GM04503 (cell line): ENCODE data around the gene TAF11L14.

Experiments
- DNase-seq: peaks from one replicate; pipeline ENCODE4 v3.0.0-alpha.2; 2012; ENCODE audit warnings: low read depth

The TAF11L14 gene

DNA sequence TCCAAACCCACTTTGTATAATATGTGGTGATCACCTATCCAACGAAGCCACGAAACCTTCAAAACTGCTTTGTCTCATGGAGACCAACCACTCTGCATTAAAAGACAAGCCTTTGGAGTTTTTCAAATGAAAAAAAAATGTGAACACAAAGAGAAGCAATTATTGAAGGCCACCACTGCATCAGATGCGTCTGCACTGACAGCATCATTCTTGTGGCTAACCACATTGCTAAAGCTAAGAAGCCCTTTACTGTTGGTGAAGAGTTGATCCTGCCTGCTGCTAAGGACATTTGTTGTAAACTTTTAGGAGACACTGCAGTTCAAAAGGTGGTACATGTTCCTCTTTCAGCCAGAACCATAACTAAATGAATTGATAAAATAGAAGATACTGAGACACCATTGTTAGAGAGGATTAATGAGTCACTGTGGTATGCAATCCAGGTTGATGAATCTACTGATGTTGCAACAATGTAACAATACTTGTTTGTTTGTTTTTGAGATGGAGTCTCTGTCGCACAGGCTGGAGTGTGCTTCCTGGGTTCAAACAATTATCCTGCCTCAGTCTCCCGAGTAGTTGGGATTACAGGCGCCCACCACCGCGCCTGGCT is 45.4 kb downstream of the TAF11L14 start:
- no peak for DNase-seq

DNA sequence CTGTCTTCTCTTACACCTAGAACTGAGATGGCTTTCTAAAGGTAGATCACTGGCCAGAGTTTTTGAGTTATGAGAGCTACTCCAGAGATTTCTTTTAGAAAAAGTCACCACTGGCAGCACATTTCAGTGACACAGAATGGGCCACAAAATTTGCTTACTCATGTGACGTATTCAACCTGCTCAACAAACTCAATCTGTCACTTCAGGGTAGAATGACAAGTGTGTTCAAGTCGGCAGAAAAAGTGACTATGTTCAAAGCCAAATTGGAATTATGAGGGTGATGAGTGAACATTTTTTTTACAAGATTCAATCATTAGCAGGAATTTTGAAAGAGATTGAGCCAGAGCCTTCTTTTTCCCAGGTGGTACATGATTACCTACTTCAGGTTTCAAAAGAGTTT is 46.5 kb downstream of the TAF11L14 start:
- DNase-seq = no peak
